H1 (cell line): ENCODE data around the gene RBMS2. TPM values are rescaled to one million over a fixed set of nuclear protein-coding genes. Genes with fewer than 3 reads are reported as not detected.

Source experiments
- CTCF ChIA-PET: fragments of 300-600 bp; sonication (Branson Sonifier 250); formaldehyde crosslinking; loops from one replicate; lab custom pipeline; 2021; ENCODE audit not compliant: partially characterized antibody; lab: Charles Lee
- POLR2A ChIA-PET: fragments of 300-600 bp; sonication (Branson Sonifier 250); formaldehyde crosslinking; loops from one replicate; lab custom pipeline; 2021; ENCODE audit warnings: inconsistent platforms; ENCODE audit not compliant: partially characterized antibody; lab: Charles Lee
- DNase-seq, 2 experiments: peaks; one replicate each; pipeline versions ENCODE4 v3.0.0 to v3.0.0-alpha.2; 2010 to 2022; ENCODE audit warnings: low spot score in 2 of 2, low read depth in 1 of 2, mixed read lengths in 1 of 2
- FAIRE-seq: peaks from 2 replicates; lab custom pipeline; 2011; peaks lifted over from hg19 to GRCh38; lab: Jason Lieb, UNC
- H2AFZ ChIP-seq: 2 replicates; pipeline ENCODE4 v1.8.1; 2012; ENCODE audit warnings: low read length, inconsistent platforms
- H2AK5ac ChIP-seq: 2 replicates; pipeline ENCODE4 v1.6.1; 2013; ENCODE audit warnings: low read depth, low read length
- H2BK120ac ChIP-seq: replicated peaks from 2 replicates; pipeline ENCODE3; 2013; ENCODE audit warnings: low read depth, low read length, inconsistent platforms
- H2BK12ac ChIP-seq: 2 replicates; pipeline ENCODE4 v1.6.1; 2013; ENCODE audit warnings: low read depth, low read length
- H2BK15ac ChIP-seq: 2 replicates; pipeline ENCODE4 v1.6.1; 2013; ENCODE audit warnings: low read length
- H2BK20ac ChIP-seq: 2 replicates; pipeline ENCODE4 v1.6.1; 2013; ENCODE audit warnings: low read length
- H2BK5ac ChIP-seq: 2 replicates; pipeline ENCODE4 v1.6.1; 2013; ENCODE audit warnings: low read depth, low read length
- H3K14ac ChIP-seq: 2 replicates; pipeline ENCODE4 v1.6.1; 2013; ENCODE audit warnings: inconsistent platforms; ENCODE audit not compliant: insufficient read length
- H3K18ac ChIP-seq: 2 replicates; pipeline ENCODE4 v1.6.1; 2013; ENCODE audit warnings: low read length; ENCODE audit errors: extremely low read depth
- H3K23ac ChIP-seq: 2 replicates; pipeline ENCODE4 v1.6.1; 2013; ENCODE audit warnings: inconsistent platforms; ENCODE audit not compliant: insufficient read length
- H3K23me2 ChIP-seq: 2 replicates; pipeline ENCODE4 v1.6.1; 2013; ENCODE audit warnings: low read depth, low read length
- H3K27ac ChIP-seq: 2 replicates; pipeline ENCODE4 v1.6.1; 2011; ENCODE audit warnings: low read depth, low read length, inconsistent platforms
- H3K27me3 ChIP-seq, 4 experiments: replicated peaks in 1 of 4; 1 replicate in 1 of 4; 2 replicates in 3 of 4; pipeline versions ENCODE4 v1.6.1 to v1.8.1; 2011 to 2013; ENCODE audit warnings: low read length in 3 of 4, mild to moderate bottlenecking in 3 of 4, inconsistent platforms in 2 of 4, mixed read lengths in 2 of 4, moderate library complexity in 1 of 4; ENCODE audit not compliant: control insufficient read depth in 3 of 4, insufficient read depth in 3 of 4; ENCODE audit errors: extremely low read depth in 1 of 4
- H3K36me3 ChIP-seq, 4 experiments: 2 replicates each; pipeline versions ENCODE4 v1.6.1 to v1.8.1; 2011 to 2013; ENCODE audit warnings: mild to moderate bottlenecking in 4 of 4, low read length in 3 of 4, moderate library complexity in 2 of 4, control low read depth in 1 of 4, inconsistent platforms in 1 of 4; ENCODE audit not compliant: insufficient read depth in 4 of 4, control insufficient read depth in 2 of 4
- H3K4ac ChIP-seq: replicated peaks from 2 replicates; pipeline ENCODE3; 2013; ENCODE audit warnings: low read length, low read depth, mixed read lengths, inconsistent platforms; ENCODE audit not compliant: insufficient read length
- H3K4me1 ChIP-seq, 4 experiments: replicated peaks in 1 of 4; 1 replicate in 1 of 4; 2 replicates in 3 of 4; pipeline versions ENCODE4 v1.6.1 to v1.8.1; 2011 to 2013; ENCODE audit warnings: low read length in 3 of 4, inconsistent platforms in 2 of 4, mixed read lengths in 1 of 4; ENCODE audit not compliant: insufficient read depth in 4 of 4, control insufficient read depth in 3 of 4
- H3K4me2 ChIP-seq, 2 experiments: 2 replicates each; pipeline versions ENCODE4 v1.6.1 to v1.8.1; 2011 to 2013; ENCODE audit warnings: low read depth in 2 of 2, low read length in 2 of 2, control low read depth in 1 of 2, inconsistent platforms in 1 of 2, mild to moderate bottlenecking in 1 of 2; ENCODE audit not compliant: insufficient read depth in 1 of 2
- H3K4me3 ChIP-seq, 4 experiments: fragments of 200-600, 300-600 bp in 1 of 4; sonication (generic), shearing (Covaris generic), sonication (Bioruptor Twin) in 1 of 4; 2 replicates each; pipeline versions ENCODE4 v1.5.1 to v1.8.1; 2011 to 2016; ENCODE audit warnings: low read length in 4 of 4, low read depth in 3 of 4, control low read depth in 2 of 4, inconsistent platforms in 2 of 4, mild to moderate bottlenecking in 2 of 4, mixed read lengths in 1 of 4, moderate library complexity in 1 of 4; ENCODE audit not compliant: insufficient read depth in 2 of 4; ENCODE audit errors: extremely low read depth in 1 of 4
- H3K56ac ChIP-seq: replicated peaks from 2 replicates; pipeline ENCODE3; 2013; ENCODE audit warnings: low read depth, mild to moderate bottlenecking, mixed read lengths, low read length, inconsistent platforms; ENCODE audit not compliant: insufficient read length
- H3K79me1 ChIP-seq: 2 replicates; pipeline ENCODE4 v1.6.1; 2013; ENCODE audit warnings: low read depth, low read length, control low read depth
- H3K79me2 ChIP-seq, 2 experiments: 2 replicates each; pipeline versions ENCODE4 v1.6.1 to v1.8.1; 2012 to 2013; ENCODE audit warnings: low read length in 2 of 2, mild to moderate bottlenecking in 2 of 2, inconsistent platforms in 1 of 2; ENCODE audit not compliant: insufficient read depth in 2 of 2, control insufficient read depth in 1 of 2
- H3K9ac ChIP-seq, 4 experiments: replicated peaks in 1 of 4; 1 replicate in 1 of 4; 2 replicates in 3 of 4; pipeline versions ENCODE4 v1.6.1 to v1.8.1; 2011 to 2013; ENCODE audit warnings: low read depth in 3 of 4, low read length in 3 of 4, control low read depth in 2 of 4, mild to moderate bottlenecking in 2 of 4, moderate library complexity in 2 of 4, inconsistent platforms in 1 of 4; ENCODE audit errors: extremely low read depth in 1 of 4
- H3K9me3 ChIP-seq, 2 experiments: 2 replicates each; pipeline versions ENCODE4 v1.6.1 to v1.8.1; 2012 to 2013; ENCODE audit warnings: mild to moderate bottlenecking in 2 of 2, moderate library complexity in 2 of 2, control low read depth in 1 of 2, inconsistent platforms in 1 of 2, low read depth in 1 of 2, low read length in 1 of 2, mixed read lengths in 1 of 2; ENCODE audit not compliant: insufficient read depth in 2 of 2
- H4K20me1 ChIP-seq, 2 experiments: replicated peaks in 1 of 2; 2 replicates each; pipeline versions ENCODE3 to v1.8.1; 2011 to 2013; ENCODE audit warnings: inconsistent platforms in 2 of 2, low read length in 2 of 2, mild to moderate bottlenecking in 1 of 2; ENCODE audit not compliant: insufficient read depth in 2 of 2, control insufficient read depth in 1 of 2
- H4K5ac ChIP-seq: 2 replicates; pipeline ENCODE4 v1.6.1; 2013; ENCODE audit warnings: low read length, low read depth, mixed read lengths, inconsistent platforms; ENCODE audit not compliant: insufficient read length
- H4K8ac ChIP-seq: 2 replicates; pipeline ENCODE4 v1.8.0; 2013; ENCODE audit warnings: mild to moderate bottlenecking, moderate library complexity, low read length, inconsistent platforms; ENCODE audit not compliant: insufficient read depth; ENCODE audit errors: extremely low read depth
- H4K91ac ChIP-seq: replicated peaks from 2 replicates; pipeline ENCODE3; 2013; ENCODE audit warnings: low read length, mixed read lengths, inconsistent platforms; ENCODE audit not compliant: insufficient read length
- CREB1 ChIP-seq: IDR thresholded peaks from 2 replicates; pipeline ENCODE4 v1.6.1; 2012; ENCODE audit warnings: inconsistent platforms
- EGR1 ChIP-seq: IDR thresholded peaks from 2 replicates; pipeline ENCODE4 v1.6.1; 2011; ENCODE audit warnings: low read depth, low read length, borderline replicate concordance
- FOSL1 ChIP-seq: IDR thresholded peaks from 2 replicates; pipeline ENCODE4 v1.6.1; 2011; ENCODE audit warnings: mild to moderate bottlenecking, low read depth, low read length, moderate library complexity; ENCODE audit not compliant: insufficient read depth
- JUND ChIP-seq: IDR thresholded peaks from 2 replicates; pipeline ENCODE4 v1.6.1; 2011; ENCODE audit warnings: mild to moderate bottlenecking, improper control_type of control experiment, low read length
- SP1 ChIP-seq: IDR thresholded peaks from 2 replicates; pipeline ENCODE4 v1.6.1; 2011; ENCODE audit warnings: low read depth, low read length
- SUZ12 ChIP-seq: fragments of 200-600 bp; sonication (generic); IDR thresholded peaks from 2 replicates; pipeline ENCODE4 v1.6.1; 2012; ENCODE audit warnings: mild to moderate bottlenecking, inconsistent platforms, low read length, moderate library complexity, mixed read lengths
- TCF12 ChIP-seq: IDR thresholded peaks from 2 replicates; pipeline ENCODE4 v1.6.1; 2011; ENCODE audit warnings: low read depth, mild to moderate bottlenecking, low read length
- WGBS, 2 experiments: shearing (Covaris generic) in 1 of 2; methylation state at CpG; one replicate each; pipeline versions ENCODE4 v1.1.6 to v1.1.7; 2013 to 2015; ENCODE audit warnings: low lambda C conversion rate in 2 of 2, mixed read lengths in 2 of 2, inconsistent platforms in 1 of 2, low coverage in 1 of 2, missing lambda C conversion rate in 1 of 2; ENCODE audit not compliant: insufficient replicate concordance in 2 of 2, insufficient coverage in 1 of 2, insufficient read length in 1 of 2; ENCODE audit errors: extremely low coverage in 1 of 2, missing lambda C conversion rate in 1 of 2; 5-methylcytosine and 5-hydroxymethylcytosine counted together
- long read RNA-seq, 2 experiments: library from RNA in 1 of 2; library from capped mRNA in 1 of 2; stranded (forward); transcript quantifications; one replicate each; pipeline ENCODE4 v2.0.0, GENCODE V29; 2021; ENCODE audit warnings: inconsistent platforms in 1 of 2
- polyA minus RNA-seq, 3 experiments: library from RNA; depleted of rRNA, polyadenylated mRNA; stranded (reverse); fragments of >200 nt; gene quantifications; 1 replicate in 2 of 3; 2 replicates in 1 of 3; pipeline ENCODE4 v1.2.3, GENCODE V29; 2011
- polyA plus RNA-seq, 7 experiments: library from polyadenylated mRNA; depleted of rRNA in 3 of 7; stranded (reverse) in 5 of 7; unstranded in 2 of 7; fragments of >200 nt in 5 of 7; fragments of 200-250 nt in 2 of 7; gene quantifications; 1 replicate in 5 of 7; 2 replicates in 1 of 7; 4 replicates in 1 of 7; pipeline versions ENCODE4 v1.2.1 to v1.2.3, GENCODE V29; 2011 to 2013; ENCODE audit warnings: missing spikeins in 2 of 7, mixed read lengths in 2 of 7
- total RNA-seq: library from RNA; stranded (reverse); fragmentation: NEBNext Ultra II Directional; extraction: Animal tissue kit (Norgen Biotek cat#: 25700); gene quantifications from 2 replicates; pipeline ENCODE4 v1.2.1, GENCODE V29; 2021

The RBMS2 gene, protein sequence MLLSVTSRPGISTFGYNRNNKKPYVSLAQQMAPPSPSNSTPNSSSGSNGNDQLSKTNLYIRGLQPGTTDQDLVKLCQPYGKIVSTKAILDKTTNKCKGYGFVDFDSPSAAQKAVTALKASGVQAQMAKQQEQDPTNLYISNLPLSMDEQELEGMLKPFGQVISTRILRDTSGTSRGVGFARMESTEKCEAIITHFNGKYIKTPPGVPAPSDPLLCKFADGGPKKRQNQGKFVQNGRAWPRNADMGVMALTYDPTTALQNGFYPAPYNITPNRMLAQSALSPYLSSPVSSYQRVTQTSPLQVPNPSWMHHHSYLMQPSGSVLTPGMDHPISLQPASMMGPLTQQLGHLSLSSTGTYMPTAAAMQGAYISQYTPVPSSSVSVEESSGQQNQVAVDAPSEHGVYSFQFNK
- total RNA-seq: 25.5 and 31.3 TPM in 2 replicates
- polyA plus RNA-seq (2011; rRNA removed): 9.6 TPM in 2 replicates
- 8.6 TPM for polyA plus RNA-seq (2011; cell fraction: cytosol; rRNA removed)
- polyA plus RNA-seq (2011; cell fraction: nucleus; rRNA removed): 8.2 TPM
- polyA plus RNA-seq (2012, experiment 1 of 2): 4.4 to 7.8 TPM (median 6.0 TPM) in 4 replicates
- 3.1 TPM for polyA plus RNA-seq (2012, experiment 2 of 2)
- 10.8 TPM for polyA plus RNA-seq (2013, experiment 1 of 2)
- 10.8 TPM for polyA plus RNA-seq (2013, experiment 2 of 2)
- polyA minus RNA-seq (2011; rRNA and poly(A)+ RNA removed): 43.2 and 77.9 TPM in 2 replicates
- polyA minus RNA-seq (2011; cell fraction: cytosol; rRNA and poly(A)+ RNA removed): 12.8 TPM
- 6.7 TPM for polyA minus RNA-seq (2011; cell fraction: nucleus; rRNA and poly(A)+ RNA removed)
- long read RNA-seq, experiment 1, full-length matches to known transcripts: 3 of 13 reads
- long read RNA-seq, experiment 1, partial matches to known transcripts: 2 of 13 reads
- long read RNA-seq, experiment 1, other reads (novel, unspliced or antisense): 8 of 13 reads
- long read RNA-seq, experiment 2, full-length matches to known transcripts: 3 of 4 reads
- long read RNA-seq, experiment 2, partial matches to known transcripts: 0 of 4 reads
- long read RNA-seq, experiment 2, other reads (novel, unspliced or antisense): 1 of 4 reads

DNA sequence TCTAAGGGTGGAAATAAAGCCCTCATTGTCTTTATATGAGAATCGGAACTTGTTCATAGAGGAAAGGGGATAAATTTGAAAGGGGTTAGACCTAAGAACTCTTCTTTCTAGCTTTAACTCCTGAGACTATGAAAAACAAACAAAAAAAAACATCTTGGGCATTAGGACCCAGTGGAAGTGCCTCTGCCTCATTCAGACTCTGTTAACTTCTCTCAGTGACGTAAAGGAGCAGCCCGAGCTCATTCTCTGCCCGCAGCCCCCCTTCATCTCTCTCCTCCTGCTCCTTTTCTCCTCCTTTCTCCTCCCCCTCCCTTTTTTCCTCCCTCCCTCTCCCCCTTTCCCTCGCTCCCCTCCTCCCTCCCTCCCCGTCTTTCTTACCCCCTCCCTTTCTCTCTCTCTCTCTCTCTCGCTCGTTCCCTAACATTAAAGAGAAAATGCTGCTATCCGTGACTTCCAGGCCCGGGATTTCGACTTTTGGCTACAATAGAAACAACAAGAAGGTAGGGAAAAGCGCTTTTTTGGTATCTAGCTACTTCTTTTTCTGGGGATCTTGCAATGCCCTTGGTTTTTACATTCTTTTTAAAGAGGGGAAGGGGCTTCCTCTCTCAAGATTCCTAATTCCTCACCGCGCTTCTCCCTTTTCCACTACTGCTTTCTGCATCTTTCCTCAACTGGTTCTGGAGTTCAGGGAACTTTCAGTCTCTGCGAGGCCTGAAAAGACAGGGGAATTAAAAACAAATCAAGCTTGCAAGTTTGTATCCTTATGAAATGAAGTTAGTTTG lies at the start of gene RBMS2:
Gene RBMS2 (plus strand): TSS at position 231 of the 782 bp plus-strand sequence. CDS start 204 bp downstream, at position 435.
- no peak within 1 kb of the TSS for H2BK15ac ChIP-seq
- no peaks in the 10 kb centered on the region for H3K9me3 ChIP-seq
- H3K4me2 ChIP-seq: peak within 1 kb of the TSS; percentile 78 to 92
- peaks cover under 1 to 2% (median 2%) of the 10 kb centered on the region in 4 experiments; a peak in 5 of 7 replicates for H3K4me1 ChIP-seq
- H2BK120ac ChIP-seq: no peak within 1 kb of the TSS
- H4K91ac ChIP-seq: no peak within 1 kb of the TSS
- peak within 1 kb of the TSS; percentile 95 for H2AFZ ChIP-seq
- no peak within 1 kb of the TSS for H3K23ac ChIP-seq
- no peak within 1 kb of the TSS for H4K8ac ChIP-seq
- H3K9ac ChIP-seq: peak within 1 kb of the TSS; percentile 5 to 74 (median 44); a peak in 4 of 7 replicates
- ChIA-PET POLR2A (interaction anchor here (0.7 to 1.7 kb wide), 12 partner anchors 9 to 207 kb away, joined by 3 to 7 read pairs (median 4); partner anchors contain the start of genes GLS2 and IL23A), CTCF (interaction anchor here (0.5 to 16.9 kb wide), 20 partner anchors 8 to 713 kb away, joined by 3 to 279 read pairs (median 4); no protein-coding TSS in a partner anchor)
- H2BK12ac ChIP-seq: peak within 1 kb of the TSS; percentile 44
- H3K79me2 ChIP-seq: peaks cover 0 to 11% of the 10 kb centered on the region in 2 experiments; a peak in 2 of 4 replicates
- no peak within 1 kb of the TSS for H3K14ac ChIP-seq
- H3K23me2 ChIP-seq: peaks cover 5% of the 10 kb centered on the region; the same call in 1 of the 2 replicates
- no peaks in the 10 kb centered on the region for H3K79me1 ChIP-seq
- H2BK5ac ChIP-seq: peak within 1 kb of the TSS; percentile 38; the same call in 1 of the 2 replicates
- 6% methylated on average over 13 of the region's 15 CpGs; no CpG with 5 or more reads in 1 of the 2 experiments for WGBS, 2 experiments
- no peaks in the 10 kb centered on the region for H4K20me1 ChIP-seq
- no peaks in the 10 kb centered on the region for H3K27me3 ChIP-seq
- no peaks in the 10 kb centered on the region for H3K36me3 ChIP-seq
- peak within 1 kb of the TSS; percentile 42; the same call in 1 of the 2 replicates for H2AK5ac ChIP-seq
- peak within 1 kb of the TSS; percentile 53 to 84 (median 65) for H3K4me3 ChIP-seq
- DNase-seq: peak in 1 of 2 experiments; percentile 73
- H3K27ac ChIP-seq: no peak within 1 kb of the TSS
- H3K4ac ChIP-seq: no peak within 1 kb of the TSS
- FAIRE-seq: peak; percentile 96
- H3K18ac ChIP-seq: no peak within 1 kb of the TSS
- H3K56ac ChIP-seq: peak within 1 kb of the TSS; percentile 62
- no peak within 1 kb of the TSS for H2BK20ac ChIP-seq
- H4K5ac ChIP-seq: no peak within 1 kb of the TSS
- 0 out of 2 replicates have a peak, but pooled peaks have one; percentile 25 for TF ChIP-seq JUND
- TF ChIP-seq FOSL1: peak; percentile 90
- peak; percentile 84; the same call in 1 of the 2 replicates for TF ChIP-seq SP1
- peak; percentile 86 for TF ChIP-seq CREB1
- TF ChIP-seq EGR1: peak; percentile 48; the same call in 1 of the 2 replicates
- TF ChIP-seq SUZ12: no peak
- TF ChIP-seq TCF12: 0 out of 2 replicates have a peak, but pooled peaks have one; percentile 15
